LNCAP (cell line): Measurements from ENCODE around the gene ITPR3.

ENCODE experiments used
- TF ChIP-seq, protein P1 (sequence below): fragments of 450-650 bp; IDR thresholded peaks from 2 replicates; pipeline ENCODE4 v1.5.1; 2017; ENCODE audit warnings: mild to moderate bottlenecking

The ITPR3 gene

DNA sequence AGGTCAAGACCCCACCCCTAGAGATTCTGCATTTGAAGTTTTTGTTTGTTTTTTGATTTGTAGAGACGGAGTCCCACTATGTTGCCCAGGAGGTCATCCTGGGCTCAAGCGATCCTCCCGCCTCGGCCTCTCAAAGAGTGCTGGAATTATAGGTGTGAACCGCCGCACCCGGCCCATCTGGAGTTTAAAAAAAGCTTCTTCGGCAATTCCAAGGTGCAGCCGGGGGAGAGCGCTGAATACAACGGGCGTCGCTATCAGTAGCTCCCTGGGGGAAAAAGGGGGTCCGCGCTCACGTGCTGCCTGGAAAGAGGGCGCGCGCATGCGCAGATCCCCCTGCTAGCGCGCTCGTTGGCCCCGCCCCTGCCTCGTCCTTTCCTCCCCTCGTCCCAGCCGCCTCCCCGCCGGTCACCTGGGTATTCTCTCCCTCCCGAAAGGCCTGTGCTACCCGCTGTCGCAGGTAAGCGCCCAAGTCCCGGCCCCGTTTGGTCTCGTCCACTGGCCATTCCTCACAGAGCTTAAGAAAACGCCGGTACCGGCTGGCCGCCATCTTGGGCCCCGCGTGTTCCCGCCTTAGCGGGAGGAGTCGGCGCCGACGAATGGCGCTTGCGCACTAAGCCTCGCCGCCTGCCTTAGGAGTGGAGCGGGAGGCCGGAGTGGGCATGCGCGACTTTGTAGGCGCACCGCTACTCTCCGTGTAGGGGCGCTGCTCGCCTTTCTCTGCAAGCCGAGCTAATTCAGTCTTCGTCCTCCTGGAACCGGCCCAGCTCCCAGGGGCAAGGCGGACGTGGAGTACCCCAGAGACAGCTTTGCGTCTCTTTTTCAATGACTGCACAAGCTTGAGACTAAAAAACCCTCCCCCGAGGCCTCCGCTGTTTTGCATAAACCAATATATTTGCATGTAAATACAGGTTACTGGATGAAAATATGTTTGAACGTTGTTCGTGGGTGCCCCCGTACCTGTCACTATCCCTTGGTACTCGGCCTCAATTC is 90.3 kb downstream of the ITPR3 start, which contains the start of gene UQCC2:
Gene UQCC2, minus strand, starts transcription at position 561 of the 990 bp plus-strand sequence. Its CDS starts 14 bp downstream, at position 547.
- TF ChIP-seq, protein P1, sequence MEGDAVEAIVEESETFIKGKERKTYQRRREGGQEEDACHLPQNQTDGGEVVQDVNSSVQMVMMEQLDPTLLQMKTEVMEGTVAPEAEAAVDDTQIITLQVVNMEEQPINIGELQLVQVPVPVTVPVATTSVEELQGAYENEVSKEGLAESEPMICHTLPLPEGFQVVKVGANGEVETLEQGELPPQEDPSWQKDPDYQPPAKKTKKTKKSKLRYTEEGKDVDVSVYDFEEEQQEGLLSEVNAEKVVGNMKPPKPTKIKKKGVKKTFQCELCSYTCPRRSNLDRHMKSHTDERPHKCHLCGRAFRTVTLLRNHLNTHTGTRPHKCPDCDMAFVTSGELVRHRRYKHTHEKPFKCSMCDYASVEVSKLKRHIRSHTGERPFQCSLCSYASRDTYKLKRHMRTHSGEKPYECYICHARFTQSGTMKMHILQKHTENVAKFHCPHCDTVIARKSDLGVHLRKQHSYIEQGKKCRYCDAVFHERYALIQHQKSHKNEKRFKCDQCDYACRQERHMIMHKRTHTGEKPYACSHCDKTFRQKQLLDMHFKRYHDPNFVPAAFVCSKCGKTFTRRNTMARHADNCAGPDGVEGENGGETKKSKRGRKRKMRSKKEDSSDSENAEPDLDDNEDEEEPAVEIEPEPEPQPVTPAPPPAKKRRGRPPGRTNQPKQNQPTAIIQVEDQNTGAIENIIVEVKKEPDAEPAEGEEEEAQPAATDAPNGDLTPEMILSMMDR: peak; percentile 62

- TF ChIP-seq, protein P1: no peak
Observed at GRCh38 chr6:33712914-33713313, 91.8 kb downstream of the ITPR3 start.

DNA sequence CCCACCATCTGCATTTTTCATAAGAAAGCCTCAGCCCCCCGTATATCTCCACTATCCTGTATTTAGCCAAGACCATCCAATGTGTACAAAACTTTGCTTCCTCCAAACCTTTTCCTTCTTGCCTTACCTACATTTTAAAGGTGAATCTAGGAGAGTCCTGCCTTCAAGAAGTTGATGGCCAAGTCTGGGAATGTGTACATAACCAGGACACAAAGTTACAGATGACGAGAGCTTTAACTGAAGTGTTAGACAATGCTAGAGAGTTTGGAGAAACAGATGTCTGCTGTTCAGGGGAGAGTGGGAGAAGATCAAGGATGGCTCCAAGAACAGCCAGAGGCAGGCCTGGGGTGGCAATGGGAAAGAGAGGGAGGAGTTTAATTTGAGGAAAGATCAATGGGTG is 92.7 kb downstream of the ITPR3 start:
- TF ChIP-seq, protein P1: no peak

- TF ChIP-seq, protein P1: no peak
Observed at GRCh38 chr6:33714385-33715040, 93.4 kb downstream of the ITPR3 start.

- TF ChIP-seq, protein P1: no peak
Observed at GRCh38 chr6:33716379-33716778, 95.3 kb downstream of the ITPR3 start.

- TF ChIP-seq, protein P1: no peak
Observed at GRCh38 chr6:33716890-33717632, 95.9 kb downstream of the ITPR3 start.

DNA sequence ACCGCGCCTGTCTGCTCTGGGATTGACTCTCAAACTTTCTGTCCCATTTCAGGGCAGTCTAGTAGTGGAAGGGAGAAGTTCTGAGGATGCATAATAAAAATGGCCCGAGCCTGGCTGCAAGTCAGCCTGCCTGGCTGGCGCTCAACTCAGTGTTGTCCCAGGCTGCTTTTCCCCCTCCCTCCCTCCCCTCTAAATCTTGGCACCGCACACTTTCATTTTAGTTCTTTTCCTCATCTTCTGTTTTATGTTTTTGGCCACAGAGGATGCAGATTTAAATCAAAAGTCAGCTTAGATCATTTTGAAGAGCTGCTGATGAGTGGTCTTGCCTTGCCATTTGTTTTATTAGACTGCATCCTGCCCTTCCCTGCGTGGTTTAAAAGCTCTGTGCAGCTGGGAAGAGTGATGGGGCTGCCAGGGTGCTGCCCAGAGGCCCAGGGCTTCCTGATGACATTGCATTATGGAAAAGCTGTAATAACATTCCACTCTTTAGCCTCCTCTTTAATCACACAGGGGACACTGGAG is 96.9 kb downstream of the ITPR3 start:
- TF ChIP-seq, protein P1: no peak
